Lung microvascular endothelial cell (primary cell): ENCODE results near the gene ASTN2. TPM values are rescaled to one million over a fixed set of nuclear protein-coding genes. Genes with fewer than 3 reads are reported as not detected.
"Not testable (repeated sequence)": the region's sequence is repeated elsewhere in the genome, so short reads cannot be mapped to it uniquely, and the experiment has no call there.

Experiments used
- DNase-seq, 2 donors: peaks; one replicate each; pipeline versions ENCODE4 v3.0.0 to v3.0.0-alpha.2; 2010; ENCODE audit warnings: low read depth in 2 of 2
- total RNA-seq: library from RNA; depleted of rRNA; stranded (reverse); fragments of >200 nt; gene quantifications from 2 replicates; pipeline ENCODE4 v1.2.1, GENCODE V29; 2014

The ASTN2 gene
- total RNA-seq, 1 donor from 2014 or later: 0.99 TPM

DNA sequence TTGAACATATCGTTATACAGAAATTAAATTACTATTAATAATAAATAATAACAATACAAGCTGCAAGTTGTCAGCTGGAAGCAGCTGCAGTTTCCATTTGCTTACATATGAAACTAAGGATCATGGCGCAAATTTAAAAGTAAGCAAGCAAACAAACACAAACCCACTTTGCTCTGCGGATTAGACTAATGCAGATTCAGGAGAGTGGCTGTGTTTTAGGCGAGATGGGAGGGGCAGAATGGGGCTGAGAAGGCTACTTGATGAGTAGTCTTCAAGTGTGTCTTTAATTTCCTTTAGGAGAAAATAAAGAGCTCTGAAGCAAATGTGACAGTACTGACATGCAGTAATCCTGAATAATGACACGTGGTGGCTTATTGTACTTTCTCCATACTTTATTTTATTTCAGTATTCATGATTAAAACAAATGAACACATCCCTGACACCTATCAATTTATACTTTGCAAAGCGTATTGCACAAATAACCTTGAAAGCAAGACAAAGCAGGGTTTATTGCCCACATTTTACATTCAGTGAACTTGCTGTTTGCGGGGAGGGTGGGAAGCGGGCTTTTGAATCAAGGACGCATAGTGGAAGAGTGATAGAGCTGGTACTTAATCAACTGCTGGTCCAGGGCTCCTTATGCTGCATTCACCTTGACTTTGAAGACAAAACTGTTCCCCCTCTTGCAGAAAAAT is 949.1 kb downstream of the ASTN2 start:
- DNase-seq: no peak

DNA sequence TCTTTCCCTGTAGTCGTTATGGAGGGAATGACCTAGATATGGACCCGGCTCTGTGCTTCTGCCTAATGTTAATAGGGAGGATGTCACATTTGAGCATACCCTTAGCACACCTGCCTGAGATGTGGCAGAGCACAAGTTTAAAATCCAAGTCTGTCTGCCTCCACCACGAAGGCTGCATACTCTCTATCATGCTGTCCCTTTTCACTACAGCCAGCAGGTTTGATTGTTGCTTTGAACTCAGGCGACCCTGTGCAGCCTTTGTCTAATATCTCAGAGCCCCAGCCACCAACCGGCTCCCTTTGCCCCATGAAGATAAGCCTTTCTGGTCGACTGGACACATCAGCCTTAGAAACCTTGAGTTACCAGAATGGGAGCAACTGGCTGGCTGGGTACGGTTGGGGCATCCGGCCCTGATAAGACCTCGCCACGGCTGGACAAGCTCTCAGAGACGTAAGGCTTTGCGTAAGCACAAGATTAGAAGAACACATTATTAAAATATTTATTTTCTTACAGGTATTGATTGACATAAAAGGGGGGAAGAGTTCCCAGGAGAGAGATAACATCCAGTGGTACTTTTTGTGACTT is 949.8 kb downstream of the ASTN2 start:
- no peak for DNase-seq

GRCh38 chr9:116464423-116464822 is 950.4 kb downstream of the ASTN2 start:
- no peak for DNase-seq

DNA sequence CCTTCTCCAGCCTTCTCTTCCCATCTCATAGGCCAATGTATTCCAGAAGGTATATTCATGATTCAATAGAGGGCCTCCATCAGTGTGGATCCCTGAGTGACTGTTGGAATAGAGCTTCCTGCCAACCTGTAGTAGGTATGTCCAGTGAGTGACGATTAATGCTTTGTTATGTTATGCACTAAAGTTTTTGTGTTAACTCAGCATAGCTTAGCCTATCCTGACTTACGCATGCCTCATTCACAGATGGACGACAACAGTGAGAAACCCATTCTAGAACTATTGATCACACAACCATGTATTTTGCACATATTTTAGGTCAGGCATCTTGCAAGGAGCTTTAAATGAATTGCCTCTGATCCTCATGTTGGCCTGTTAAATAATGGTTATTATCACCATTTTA is 953.2 kb downstream of the ASTN2 start:
- no peak for DNase-seq

- DNase-seq: no peak
Measured at GRCh38 chr9:116460026-116460425, 954.8 kb downstream of the ASTN2 start.

DNA sequence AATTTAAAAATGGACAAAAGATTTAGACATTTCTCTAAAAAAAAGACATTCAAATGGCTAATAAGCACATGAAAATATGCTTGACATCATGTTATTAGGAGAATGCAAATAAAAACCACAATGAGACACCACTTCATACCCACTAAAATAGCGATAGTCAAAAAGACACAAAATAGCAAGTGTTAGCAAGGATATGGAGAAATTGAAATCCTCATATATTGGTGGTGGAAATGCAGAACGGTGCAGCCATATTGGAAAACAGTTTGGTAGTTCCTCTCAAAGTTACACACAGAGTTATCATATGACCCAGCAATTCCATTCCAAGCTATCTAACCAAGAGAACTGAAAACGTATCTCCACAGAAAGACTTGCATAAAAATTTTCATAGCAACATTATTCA is 955.3 kb downstream of the ASTN2 start:
- DNase-seq: no peak

DNA sequence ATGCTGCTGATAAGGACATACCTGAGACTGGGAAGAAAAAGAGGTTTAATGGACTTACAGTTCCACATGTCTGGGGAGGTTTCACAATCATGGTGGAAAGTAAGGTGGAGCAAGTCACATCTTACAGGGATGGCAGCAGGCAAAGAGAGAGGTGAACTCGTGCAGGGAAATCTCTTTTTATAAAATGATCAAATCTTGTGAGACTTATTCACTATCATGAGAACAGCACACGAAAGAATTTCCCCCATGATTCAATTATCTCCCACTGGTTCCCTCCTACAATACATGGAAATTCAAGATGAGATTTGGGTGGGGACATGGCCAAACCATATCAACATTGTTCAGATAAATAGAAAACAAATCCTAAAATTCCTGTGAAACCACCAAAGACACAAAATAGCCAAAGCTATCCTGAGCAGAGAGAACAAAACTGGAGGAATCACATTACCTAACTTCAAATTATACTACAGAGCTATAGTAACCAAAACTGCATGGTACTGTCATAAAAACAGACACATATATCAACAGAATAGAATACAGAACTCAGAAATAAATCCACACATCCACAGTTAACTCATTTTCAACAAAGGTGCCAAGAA is 958.3 kb downstream of the ASTN2 start:
- DNase-seq: no peak

- not testable (repeated sequence) for DNase-seq
Measured at GRCh38 chr9:116454539-116454938, 960.3 kb downstream of the ASTN2 start.

DNA sequence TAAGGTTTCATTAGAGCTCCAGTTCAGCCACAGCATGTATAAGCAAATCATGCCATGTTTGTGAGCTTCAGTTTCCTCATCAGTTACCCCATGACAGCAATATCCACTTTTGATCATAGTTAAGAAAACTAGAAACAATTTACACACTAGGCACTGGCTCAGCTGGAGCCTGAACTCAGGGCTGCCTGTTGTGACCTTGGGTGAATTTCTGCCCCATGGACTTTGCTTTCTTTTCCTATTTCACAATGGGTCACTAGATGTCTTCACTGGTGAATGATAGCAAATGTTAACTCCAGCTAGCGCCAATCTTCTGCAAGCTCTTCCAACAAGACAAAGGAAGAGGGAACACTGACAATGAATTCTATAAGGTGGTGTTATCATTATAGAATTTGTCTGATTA is 961.1 kb downstream of the ASTN2 start:
- no peak for DNase-seq

- DNase-seq: no peak
Measured at GRCh38 chr9:116452634-116453033, 962.2 kb downstream of the ASTN2 start.

DNA sequence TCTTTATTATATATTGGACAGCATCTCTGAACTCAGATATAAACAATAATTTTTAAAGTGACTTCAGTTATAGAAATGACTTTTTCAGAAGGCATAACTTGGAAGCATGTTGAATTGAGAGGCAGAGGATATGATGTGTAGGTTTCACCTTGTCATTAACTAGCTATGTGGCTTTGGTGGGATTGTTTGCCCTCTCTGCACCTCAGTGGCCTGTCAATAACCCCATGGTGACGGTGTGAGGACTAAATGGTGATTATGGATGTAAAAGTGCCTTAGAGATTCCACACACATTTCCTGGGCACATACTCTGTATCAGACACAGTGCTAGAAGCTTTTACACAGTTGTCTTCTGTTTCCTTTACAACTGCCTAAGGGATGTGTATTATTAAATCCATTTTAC is 962.6 kb downstream of the ASTN2 start:
- DNase-seq: no peak

- DNase-seq: no peak
Measured at GRCh38 chr9:116451500-116452115, 963.2 kb downstream of the ASTN2 start.

DNA sequence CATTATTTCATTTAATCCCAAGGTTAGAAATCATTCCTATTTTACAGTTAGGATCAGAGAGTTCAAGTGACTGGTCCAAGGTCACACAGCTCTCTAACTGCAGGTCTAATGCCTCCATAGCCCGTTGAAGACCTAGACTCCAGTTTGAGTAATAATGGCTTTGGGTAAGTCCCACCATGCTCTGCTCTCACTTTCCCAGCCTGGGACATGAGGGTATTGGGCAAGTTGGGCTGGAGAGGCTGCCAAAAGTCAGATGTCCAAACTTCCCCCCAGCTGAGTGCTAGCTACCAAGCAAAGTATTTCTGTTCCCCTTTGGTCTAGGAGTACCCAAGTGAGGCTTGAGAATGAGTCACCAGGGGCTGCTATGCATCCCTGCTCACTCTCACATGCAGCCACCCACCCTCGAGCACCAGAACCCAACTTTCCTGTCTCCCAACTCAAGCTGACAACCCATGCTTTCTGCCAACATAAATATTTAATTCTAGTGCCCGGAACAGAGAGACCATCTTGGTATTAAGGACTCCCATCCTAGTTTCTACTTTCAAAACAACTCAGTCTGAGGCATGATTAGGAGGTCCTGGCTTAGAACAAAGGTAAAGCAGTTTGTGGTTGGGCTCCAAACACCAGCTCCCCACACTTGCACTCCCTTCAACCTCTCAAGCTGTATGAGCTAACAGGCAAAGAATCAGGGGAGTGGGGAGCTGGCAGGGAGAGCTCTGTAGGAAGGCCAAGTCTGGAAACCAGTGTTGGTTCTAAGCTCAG is 964.3 kb downstream of the ASTN2 start:
- DNase-seq: no peak

DNA sequence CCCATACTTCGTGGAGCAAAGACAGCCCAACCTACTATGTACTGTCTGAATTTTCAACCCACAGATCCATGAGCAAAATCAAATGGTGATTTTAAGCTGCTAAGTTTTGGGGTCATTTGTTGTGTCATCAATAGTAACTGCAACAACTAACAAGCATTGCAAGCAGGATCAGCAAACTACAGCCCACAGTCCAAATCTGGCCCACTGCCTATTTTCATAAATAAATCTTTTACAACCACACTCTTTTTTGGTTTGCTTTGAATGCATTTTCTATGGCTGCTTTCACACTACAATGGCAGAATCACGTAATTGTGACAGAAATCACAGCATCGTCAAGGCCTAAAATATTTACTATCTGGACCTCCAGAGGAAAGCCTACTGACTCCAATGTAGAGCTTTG is 964.9 kb downstream of the ASTN2 start:
- no peak for DNase-seq

DNA sequence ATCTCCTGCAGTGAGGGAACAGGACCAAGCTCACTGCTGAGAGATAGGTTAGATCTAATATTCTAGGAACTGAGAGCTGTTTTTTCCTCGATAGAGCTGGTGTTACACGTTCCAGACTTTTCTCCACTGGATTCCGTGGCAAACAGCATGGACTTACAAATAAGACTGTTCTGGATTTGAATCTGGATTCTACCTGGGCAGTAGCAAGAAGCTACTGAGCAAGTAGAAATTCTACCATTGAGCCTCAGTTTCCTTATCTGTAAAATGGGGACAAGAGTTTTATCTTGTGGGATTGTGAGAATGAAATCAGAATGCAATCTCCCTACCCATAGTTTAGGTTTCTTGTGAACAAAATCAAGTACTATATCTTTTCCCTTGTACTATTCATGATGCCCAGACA is 966.4 kb downstream of the ASTN2 start:
- no peak for DNase-seq

DNA sequence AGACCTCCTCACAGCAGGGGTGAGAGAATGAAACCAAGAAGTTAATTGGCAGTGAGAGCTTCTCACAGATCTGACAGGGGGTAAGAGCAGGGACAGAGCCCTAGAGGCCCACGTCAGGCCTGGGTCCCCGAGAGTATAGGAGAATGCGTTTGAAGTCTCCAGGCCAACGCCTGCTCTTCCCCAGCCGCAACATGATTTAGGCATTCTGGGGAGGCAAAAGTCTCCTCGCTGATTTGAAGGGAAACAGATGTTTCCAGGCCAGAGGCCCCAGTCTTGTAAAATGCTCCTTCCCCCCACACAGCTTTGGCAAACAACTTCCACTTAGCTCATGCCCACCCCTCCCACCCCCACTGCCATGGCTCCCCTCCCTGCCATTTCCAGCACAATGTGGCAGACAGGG is 966.9 kb downstream of the ASTN2 start:
- DNase-seq: no peak

DNA sequence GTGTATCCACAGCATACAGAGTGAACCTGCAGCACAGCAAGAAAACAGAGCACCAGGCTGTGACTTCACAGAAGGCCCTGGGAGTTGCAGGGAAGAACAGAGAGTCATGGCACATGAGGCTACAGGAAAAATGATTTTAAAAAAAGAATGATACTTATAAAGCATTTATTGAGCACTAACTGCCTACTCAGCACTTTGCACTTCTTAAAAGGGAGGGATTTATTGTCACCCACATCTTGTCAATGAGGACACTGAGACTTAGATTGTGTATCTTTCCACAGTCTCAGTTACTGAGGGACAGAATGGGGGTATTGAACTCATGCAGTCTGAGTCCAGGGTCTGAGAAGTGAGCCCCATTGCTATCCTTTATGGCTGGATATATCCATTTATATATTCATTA is 972.3 kb downstream of the ASTN2 start:
- DNase-seq: no peak

GRCh38 chr9:116437411-116438370 is 977.2 kb downstream of the ASTN2 start:
- DNase-seq: no peak

DNA sequence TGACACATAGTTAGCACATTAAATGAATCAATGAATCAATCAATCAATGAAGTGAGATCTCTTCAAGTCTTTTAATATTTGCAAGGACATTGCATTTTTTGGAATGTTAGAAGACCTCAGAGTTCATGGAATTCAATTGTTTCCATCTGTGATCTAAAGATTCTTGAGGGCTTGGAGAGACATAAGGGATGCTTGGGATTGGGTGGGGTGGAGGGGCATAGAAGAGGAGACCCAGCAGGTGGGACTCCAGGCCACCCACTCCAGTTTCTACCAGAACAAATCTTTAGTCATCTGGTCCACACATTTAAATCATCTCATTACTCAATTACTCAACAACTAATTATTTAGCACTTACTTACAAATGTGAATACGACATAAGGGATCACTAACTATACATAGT is 978.7 kb downstream of the ASTN2 start:
- DNase-seq: no peak

- no peak for DNase-seq
Measured at GRCh38 chr9:116435706-116436105, 979.2 kb downstream of the ASTN2 start.

DNA sequence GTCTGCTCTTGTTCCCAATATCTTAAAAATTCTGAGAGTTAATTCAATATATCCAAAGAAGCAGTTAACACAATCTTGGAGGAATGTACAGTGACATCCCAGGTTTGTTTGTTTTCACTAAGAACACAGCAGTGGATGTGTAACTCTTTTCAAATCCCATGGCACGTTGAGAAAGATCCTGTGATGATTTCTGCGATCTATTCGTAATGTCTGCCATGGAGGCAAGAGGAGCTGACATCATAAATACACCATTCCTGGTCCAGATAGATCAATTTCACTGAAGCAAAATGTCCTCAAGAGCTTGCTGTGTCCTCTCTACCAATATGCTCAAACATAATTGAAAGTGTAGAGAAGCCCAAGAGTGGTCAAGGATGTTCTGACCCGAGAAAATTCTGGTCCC is 980.5 kb downstream of the ASTN2 start:
- no peak for DNase-seq
